WTC11 (cell line): Measurements from ENCODE around the gene POGLUT2. TPM values are rescaled to one million over a fixed set of nuclear protein-coding genes. Genes with fewer than 3 reads are reported as not detected.
A peak's percentile ranks its signal among the peaks of the same experiment; 100 is the strongest.

Source experiments
- ATAC-seq: fragments of 200-7000 bp; cut with Tn5 transposase; 2 replicates; pipeline ENCODE4 v1.10.0; 2021; ENCODE audit warnings: mild to moderate bottlenecking, moderate library complexity
- CTCF ChIA-PET: fragments of 300-600 bp; sonication (Branson Sonifier 250); formaldehyde crosslinking; loops from one replicate; lab custom pipeline; 2021; ENCODE audit warnings: antibody characterized with exemption; lab: Charles Lee
- POLR2A ChIA-PET: fragments of 350-600 bp; sonication (Branson Sonifier 250); formaldehyde crosslinking; loops from one replicate; lab custom pipeline; 2021; ENCODE audit warnings: antibody characterized with exemption; lab: Charles Lee
- DNase-seq: peaks from one replicate; pipeline ENCODE4 v3.0.0; 2021; ENCODE audit warnings: low spot score
- H3K27ac Mint-ChIP-seq: 2 replicates; pipeline ENCODE4 v1.8.0; 2021; ENCODE audit warnings: mixed read lengths
- H3K27me3 Mint-ChIP-seq: 2 replicates; pipeline ENCODE4 v1.8.0; 2021; ENCODE audit warnings: low read depth, mild to moderate bottlenecking, moderate library complexity, mixed read lengths
- H3K36me3 Mint-ChIP-seq: 2 replicates; pipeline ENCODE4 v1.8.0; 2021; ENCODE audit warnings: mixed read lengths
- H3K4me1 Mint-ChIP-seq: 2 replicates; pipeline ENCODE4 v1.8.0; 2022; ENCODE audit warnings: mixed read lengths
- H3K4me3 Mint-ChIP-seq: 2 replicates; pipeline ENCODE4 v1.8.0; 2021; ENCODE audit warnings: mild to moderate bottlenecking, moderate library complexity, mixed read lengths
- H3K9me3 Mint-ChIP-seq: 2 replicates; pipeline ENCODE4 v1.8.0; 2021; ENCODE audit warnings: mixed read lengths
- ATF1 ChIP-seq: sonication (generic); formaldehyde crosslinking; IDR thresholded peaks from 2 replicates; pipeline ENCODE4 v1.8.1; 2023; ENCODE audit warnings: mild to moderate bottlenecking, moderate library complexity, missing genetic modification reagents
- CREB1 ChIP-seq: sonication (generic); formaldehyde crosslinking; IDR thresholded peaks from 2 replicates; pipeline ENCODE4 v1.8.0; 2023; ENCODE audit warnings: mild to moderate bottlenecking, missing genetic modification reagents
- CREM ChIP-seq: sonication (generic); formaldehyde crosslinking; IDR thresholded peaks from 2 replicates; pipeline ENCODE4 v1.8.1; 2022; ENCODE audit warnings: mild to moderate bottlenecking, missing genetic modification reagents, moderate library complexity
- FOXJ3 ChIP-seq: sonication (generic); formaldehyde crosslinking; IDR thresholded peaks from 2 replicates; pipeline ENCODE4 v1.9.0; 2021; ENCODE audit warnings: missing genetic modification reagents, mild to moderate bottlenecking, borderline replicate concordance
- FOXP1 ChIP-seq: sonication (generic); formaldehyde crosslinking; IDR thresholded peaks from 2 replicates; pipeline ENCODE4 v1.8.0; 2022; ENCODE audit warnings: missing genetic modification reagents, mild to moderate bottlenecking, moderate library complexity, borderline replicate concordance
- GTF2I ChIP-seq: fragments of 250-450 bp; sonication (Bioruptor Pico); conservative IDR thresholded peaks from 2 replicates; pipeline ENCODE4 v1.4.0; 2021; ENCODE audit warnings: mild to moderate bottlenecking
- HMGA2 ChIP-seq: fragments of 250-450 bp; sonication (Bioruptor Pico); IDR thresholded peaks from 2 replicates; pipeline ENCODE4 v1.4.0; 2021; ENCODE audit warnings: mild to moderate bottlenecking, moderate library complexity
- KAT7 ChIP-seq: sonication (generic); formaldehyde crosslinking; IDR thresholded peaks from 2 replicates; pipeline ENCODE4 v1.8.1; 2023; ENCODE audit warnings: missing genetic modification reagents, mild to moderate bottlenecking, borderline replicate concordance
- NR1H2 ChIP-seq: sonication (generic); formaldehyde crosslinking; IDR thresholded peaks from 2 replicates; pipeline ENCODE4 v1.9.0; 2021; ENCODE audit warnings: mild to moderate bottlenecking, moderate library complexity, missing genetic modification reagents
- NR3C1 ChIP-seq: sonication (generic); formaldehyde crosslinking; conservative IDR thresholded peaks from 2 replicates; pipeline ENCODE4 v1.8.1; 2023; ENCODE audit warnings: low read depth, mild to moderate bottlenecking, missing genetic modification reagents
- PRRX2 ChIP-seq: fragments of 250-450 bp; sonication (Bioruptor Pico); IDR thresholded peaks from 2 replicates; pipeline ENCODE4 v1.8.0; 2021; ENCODE audit warnings: mild to moderate bottlenecking
- RORB ChIP-seq: fragments of 250-450 bp; sonication (Bioruptor Pico); IDR thresholded peaks from 2 replicates; pipeline ENCODE4 v1.9.0; 2021; ENCODE audit warnings: mild to moderate bottlenecking
- SMAD4 ChIP-seq: sonication (generic); formaldehyde crosslinking; IDR thresholded peaks from 2 replicates; pipeline ENCODE4 v1.8.0; 2022; ENCODE audit warnings: mild to moderate bottlenecking, missing genetic modification reagents
- TCF7 ChIP-seq: sonication (generic); formaldehyde crosslinking; IDR thresholded peaks from 2 replicates; pipeline ENCODE4 v1.8.0; 2022; ENCODE audit warnings: mild to moderate bottlenecking, low read depth, missing genetic modification reagents, moderate library complexity
- ZBTB21 ChIP-seq: sonication (generic); formaldehyde crosslinking; IDR thresholded peaks from 2 replicates; pipeline ENCODE4 v1.8.1; 2023; ENCODE audit warnings: mild to moderate bottlenecking, missing genetic modification reagents, borderline replicate concordance
- ZNF263 ChIP-seq: sonication (generic); formaldehyde crosslinking; IDR thresholded peaks from 2 replicates; pipeline ENCODE4 v1.8.1; 2022; ENCODE audit warnings: low read depth, mild to moderate bottlenecking, moderate library complexity, missing genetic modification reagents
- ZNF317 ChIP-seq: sonication (generic); formaldehyde crosslinking; IDR thresholded peaks from 2 replicates; pipeline ENCODE4 v1.8.1; 2023; ENCODE audit warnings: low read depth, mild to moderate bottlenecking, moderate library complexity, missing genetic modification reagents, borderline replicate concordance
- total RNA-seq: library from RNA; stranded (reverse); gene quantifications from 3 replicates; pipeline ENCODE4 v1.2.3, GENCODE V29; 2021
- TF ChIP-seq, protein P1 (sequence below): sonication (generic); formaldehyde crosslinking; IDR thresholded peaks from 2 replicates; pipeline ENCODE4 v1.8.1; 2023; ENCODE audit warnings: mild to moderate bottlenecking, missing genetic modification reagents
- TF ChIP-seq, protein P2 (sequence below): sonication (generic); formaldehyde crosslinking; IDR thresholded peaks from 2 replicates; pipeline ENCODE4 v1.8.0; 2022; ENCODE audit warnings: missing genetic modification reagents
- TF ChIP-seq, protein P3 (sequence below): sonication (generic); formaldehyde crosslinking; IDR thresholded peaks from 2 replicates; pipeline ENCODE4 v1.8.1; 2023; ENCODE audit warnings: mild to moderate bottlenecking, moderate library complexity, missing genetic modification reagents
- TF ChIP-seq, protein P4 (sequence below): sonication (generic); formaldehyde crosslinking; IDR thresholded peaks from 2 replicates; pipeline ENCODE4 v1.8.0; 2023; ENCODE audit warnings: missing genetic modification reagents, mild to moderate bottlenecking, borderline replicate concordance
- TF ChIP-seq, protein P5 (sequence below): sonication (generic); formaldehyde crosslinking; IDR thresholded peaks from 2 replicates; pipeline ENCODE4 v1.8.1; 2022; ENCODE audit warnings: low read depth, mild to moderate bottlenecking, moderate library complexity, missing genetic modification reagents, borderline replicate concordance
- TF ChIP-seq, protein P6 (sequence below): sonication (generic); formaldehyde crosslinking; IDR thresholded peaks from 2 replicates; pipeline ENCODE4 v1.8.0; 2022; ENCODE audit warnings: mild to moderate bottlenecking, missing genetic modification reagents

The POGLUT2 gene
- total RNA-seq, 1 experiment from 2014 or later: 17.2 TPM

DNA sequence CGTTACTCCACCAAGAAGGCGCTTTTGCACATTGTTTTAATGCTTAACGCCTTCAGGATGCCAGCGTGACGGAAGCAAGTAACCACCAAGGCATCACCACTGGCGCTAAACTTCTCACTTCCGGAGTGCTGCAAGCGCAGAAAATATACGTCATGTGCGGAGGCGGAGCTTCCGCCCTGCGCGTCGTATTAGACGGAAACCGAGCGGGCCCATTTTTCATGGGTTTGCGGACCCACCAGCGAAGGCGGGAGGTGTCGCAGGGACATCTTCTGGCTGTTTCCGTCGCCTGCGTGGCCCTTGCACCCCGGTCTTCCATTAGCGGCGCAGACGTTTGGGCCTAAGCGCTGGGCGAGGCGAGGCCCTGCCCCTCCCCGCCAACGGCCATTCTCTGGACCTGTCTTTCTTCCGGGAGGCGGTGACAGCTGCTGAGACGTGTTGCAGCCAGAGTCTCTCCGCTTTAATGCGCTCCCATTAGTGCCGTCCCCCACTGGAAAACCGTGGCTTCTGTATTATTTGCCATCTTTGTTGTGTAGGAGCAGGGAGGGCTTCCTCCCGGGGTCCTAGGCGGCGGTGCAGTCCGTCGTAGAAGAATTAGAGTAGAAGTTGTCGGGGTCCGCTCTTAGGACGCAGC, 47.0 kb upstream of the POGLUT2 start, which contains the start of gene ERCC5:
Gene ERCC5, plus strand, starts transcription at position 403 of the 631 bp plus-strand sequence. CDS start 235 bp downstream, outside the sequence.
- CTCF ChIA-PET: interaction anchor here (0.6 to 2.5 kb wide), 6 partner anchors 25 to 253 kb away, joined by 3 to 17 read pairs (median 10); partner anchors contain the start of gene TPP2
- peak within 1 kb of the TSS; percentile 95 for H3K4me3 Mint-ChIP-seq
- peak within 1 kb of the TSS; percentile 95 for H3K27ac Mint-ChIP-seq
- H3K4me1 Mint-ChIP-seq: peaks cover 12% of the 10 kb centered on the region
- H3K36me3 Mint-ChIP-seq: no peaks in the 10 kb centered on the region
- peak; percentile 82 for ATAC-seq
- H3K27me3 Mint-ChIP-seq: no peaks in the 10 kb centered on the region
- H3K9me3 Mint-ChIP-seq: no peaks in the 10 kb centered on the region
- POLR2A ChIA-PET: interaction anchor here (0.7 to 2.4 kb wide), 5 partner anchors 46 to 254 kb away, joined by 3 to 15 read pairs (median 3); partner anchors contain the start of gene TPP2
- peak; percentile 90 for DNase-seq
- TF ChIP-seq TCF7: no peak
- TF ChIP-seq, protein P1, sequence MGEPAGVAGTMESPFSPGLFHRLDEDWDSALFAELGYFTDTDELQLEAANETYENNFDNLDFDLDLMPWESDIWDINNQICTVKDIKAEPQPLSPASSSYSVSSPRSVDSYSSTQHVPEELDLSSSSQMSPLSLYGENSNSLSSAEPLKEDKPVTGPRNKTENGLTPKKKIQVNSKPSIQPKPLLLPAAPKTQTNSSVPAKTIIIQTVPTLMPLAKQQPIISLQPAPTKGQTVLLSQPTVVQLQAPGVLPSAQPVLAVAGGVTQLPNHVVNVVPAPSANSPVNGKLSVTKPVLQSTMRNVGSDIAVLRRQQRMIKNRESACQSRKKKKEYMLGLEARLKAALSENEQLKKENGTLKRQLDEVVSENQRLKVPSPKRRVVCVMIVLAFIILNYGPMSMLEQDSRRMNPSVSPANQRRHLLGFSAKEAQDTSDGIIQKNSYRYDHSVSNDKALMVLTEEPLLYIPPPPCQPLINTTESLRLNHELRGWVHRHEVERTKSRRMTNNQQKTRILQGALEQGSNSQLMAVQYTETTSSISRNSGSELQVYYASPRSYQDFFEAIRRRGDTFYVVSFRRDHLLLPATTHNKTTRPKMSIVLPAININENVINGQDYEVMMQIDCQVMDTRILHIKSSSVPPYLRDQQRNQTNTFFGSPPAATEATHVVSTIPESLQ (CRISPR knock-in tag): no peak
- TF ChIP-seq, protein P2, sequence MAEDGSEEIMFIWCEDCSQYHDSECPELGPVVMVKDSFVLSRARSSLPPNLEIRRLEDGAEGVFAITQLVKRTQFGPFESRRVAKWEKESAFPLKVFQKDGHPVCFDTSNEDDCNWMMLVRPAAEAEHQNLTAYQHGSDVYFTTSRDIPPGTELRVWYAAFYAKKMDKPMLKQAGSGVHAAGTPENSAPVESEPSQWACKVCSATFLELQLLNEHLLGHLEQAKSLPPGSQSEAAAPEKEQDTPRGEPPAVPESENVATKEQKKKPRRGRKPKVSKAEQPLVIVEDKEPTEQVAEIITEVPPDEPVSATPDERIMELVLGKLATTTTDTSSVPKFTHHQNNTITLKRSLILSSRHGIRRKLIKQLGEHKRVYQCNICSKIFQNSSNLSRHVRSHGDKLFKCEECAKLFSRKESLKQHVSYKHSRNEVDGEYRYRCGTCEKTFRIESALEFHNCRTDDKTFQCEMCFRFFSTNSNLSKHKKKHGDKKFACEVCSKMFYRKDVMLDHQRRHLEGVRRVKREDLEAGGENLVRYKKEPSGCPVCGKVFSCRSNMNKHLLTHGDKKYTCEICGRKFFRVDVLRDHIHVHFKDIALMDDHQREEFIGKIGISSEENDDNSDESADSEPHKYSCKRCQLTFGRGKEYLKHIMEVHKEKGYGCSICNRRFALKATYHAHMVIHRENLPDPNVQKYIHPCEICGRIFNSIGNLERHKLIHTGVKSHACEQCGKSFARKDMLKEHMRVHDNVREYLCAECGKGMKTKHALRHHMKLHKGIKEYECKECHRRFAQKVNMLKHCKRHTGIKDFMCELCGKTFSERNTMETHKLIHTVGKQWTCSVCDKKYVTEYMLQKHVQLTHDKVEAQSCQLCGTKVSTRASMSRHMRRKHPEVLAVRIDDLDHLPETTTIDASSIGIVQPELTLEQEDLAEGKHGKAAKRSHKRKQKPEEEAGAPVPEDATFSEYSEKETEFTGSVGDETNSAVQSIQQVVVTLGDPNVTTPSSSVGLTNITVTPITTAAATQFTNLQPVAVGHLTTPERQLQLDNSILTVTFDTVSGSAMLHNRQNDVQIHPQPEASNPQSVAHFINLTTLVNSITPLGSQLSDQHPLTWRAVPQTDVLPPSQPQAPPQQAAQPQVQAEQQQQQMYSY (CRISPR knock-in tag): no peak
- TF ChIP-seq HMGA2 (CRISPR knock-in tag): no peak
- TF ChIP-seq ATF1 (CRISPR knock-in tag): no peak; the same call in 1 of the 2 replicates
- TF ChIP-seq, protein P3, sequence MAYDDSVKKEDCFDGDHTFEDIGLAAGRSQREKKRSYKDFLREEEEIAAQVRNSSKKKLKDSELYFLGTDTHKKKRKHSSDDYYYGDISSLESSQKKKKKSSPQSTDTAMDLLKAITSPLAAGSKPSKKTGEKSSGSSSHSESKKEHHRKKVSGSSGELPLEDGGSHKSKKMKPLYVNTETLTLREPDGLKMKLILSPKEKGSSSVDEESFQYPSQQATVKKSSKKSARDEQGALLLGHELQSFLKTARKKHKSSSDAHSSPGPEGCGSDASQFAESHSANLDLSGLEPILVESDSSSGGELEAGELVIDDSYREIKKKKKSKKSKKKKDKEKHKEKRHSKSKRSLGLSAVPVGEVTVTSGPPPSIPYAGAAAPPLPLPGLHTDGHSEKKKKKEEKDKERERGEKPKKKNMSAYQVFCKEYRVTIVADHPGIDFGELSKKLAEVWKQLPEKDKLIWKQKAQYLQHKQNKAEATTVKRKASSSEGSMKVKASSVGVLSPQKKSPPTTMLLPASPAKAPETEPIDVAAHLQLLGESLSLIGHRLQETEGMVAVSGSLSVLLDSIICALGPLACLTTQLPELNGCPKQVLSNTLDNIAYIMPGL (CRISPR knock-in tag): peak; percentile 78; the same call in 1 of the 2 replicates
- TF ChIP-seq RORB (CRISPR knock-in tag): no peak
- peak; percentile 72; the same call in 1 of the 2 replicates for TF ChIP-seq ZBTB21
- no peak for TF ChIP-seq ZNF263 (CRISPR knock-in tag)
- TF ChIP-seq, protein P4, sequence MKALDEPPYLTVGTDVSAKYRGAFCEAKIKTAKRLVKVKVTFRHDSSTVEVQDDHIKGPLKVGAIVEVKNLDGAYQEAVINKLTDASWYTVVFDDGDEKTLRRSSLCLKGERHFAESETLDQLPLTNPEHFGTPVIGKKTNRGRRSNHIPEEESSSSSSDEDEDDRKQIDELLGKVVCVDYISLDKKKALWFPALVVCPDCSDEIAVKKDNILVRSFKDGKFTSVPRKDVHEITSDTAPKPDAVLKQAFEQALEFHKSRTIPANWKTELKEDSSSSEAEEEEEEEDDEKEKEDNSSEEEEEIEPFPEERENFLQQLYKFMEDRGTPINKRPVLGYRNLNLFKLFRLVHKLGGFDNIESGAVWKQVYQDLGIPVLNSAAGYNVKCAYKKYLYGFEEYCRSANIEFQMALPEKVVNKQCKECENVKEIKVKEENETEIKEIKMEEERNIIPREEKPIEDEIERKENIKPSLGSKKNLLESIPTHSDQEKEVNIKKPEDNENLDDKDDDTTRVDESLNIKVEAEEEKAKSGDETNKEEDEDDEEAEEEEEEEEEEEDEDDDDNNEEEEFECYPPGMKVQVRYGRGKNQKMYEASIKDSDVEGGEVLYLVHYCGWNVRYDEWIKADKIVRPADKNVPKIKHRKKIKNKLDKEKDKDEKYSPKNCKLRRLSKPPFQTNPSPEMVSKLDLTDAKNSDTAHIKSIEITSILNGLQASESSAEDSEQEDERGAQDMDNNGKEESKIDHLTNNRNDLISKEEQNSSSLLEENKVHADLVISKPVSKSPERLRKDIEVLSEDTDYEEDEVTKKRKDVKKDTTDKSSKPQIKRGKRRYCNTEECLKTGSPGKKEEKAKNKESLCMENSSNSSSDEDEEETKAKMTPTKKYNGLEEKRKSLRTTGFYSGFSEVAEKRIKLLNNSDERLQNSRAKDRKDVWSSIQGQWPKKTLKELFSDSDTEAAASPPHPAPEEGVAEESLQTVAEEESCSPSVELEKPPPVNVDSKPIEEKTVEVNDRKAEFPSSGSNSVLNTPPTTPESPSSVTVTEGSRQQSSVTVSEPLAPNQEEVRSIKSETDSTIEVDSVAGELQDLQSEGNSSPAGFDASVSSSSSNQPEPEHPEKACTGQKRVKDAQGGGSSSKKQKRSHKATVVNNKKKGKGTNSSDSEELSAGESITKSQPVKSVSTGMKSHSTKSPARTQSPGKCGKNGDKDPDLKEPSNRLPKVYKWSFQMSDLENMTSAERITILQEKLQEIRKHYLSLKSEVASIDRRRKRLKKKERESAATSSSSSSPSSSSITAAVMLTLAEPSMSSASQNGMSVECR (CRISPR knock-in tag): peak; percentile 97
- TF ChIP-seq KAT7 (CRISPR knock-in tag): peak; percentile 27; the same call in 1 of the 2 replicates
- TF ChIP-seq SMAD4 (CRISPR knock-in tag): no peak
- 0 out of 2 replicates have a peak, but pooled peaks have one; percentile 40 for TF ChIP-seq FOXP1 (CRISPR knock-in tag)
- no peak for TF ChIP-seq PRRX2 (CRISPR knock-in tag)
- no peak for TF ChIP-seq NR3C1 (CRISPR knock-in tag)
- TF ChIP-seq, protein P5, sequence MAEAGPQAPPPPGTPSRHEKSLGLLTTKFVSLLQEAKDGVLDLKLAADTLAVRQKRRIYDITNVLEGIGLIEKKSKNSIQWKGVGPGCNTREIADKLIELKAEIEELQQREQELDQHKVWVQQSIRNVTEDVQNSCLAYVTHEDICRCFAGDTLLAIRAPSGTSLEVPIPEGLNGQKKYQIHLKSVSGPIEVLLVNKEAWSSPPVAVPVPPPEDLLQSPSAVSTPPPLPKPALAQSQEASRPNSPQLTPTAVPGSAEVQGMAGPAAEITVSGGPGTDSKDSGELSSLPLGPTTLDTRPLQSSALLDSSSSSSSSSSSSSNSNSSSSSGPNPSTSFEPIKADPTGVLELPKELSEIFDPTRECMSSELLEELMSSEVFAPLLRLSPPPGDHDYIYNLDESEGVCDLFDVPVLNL (CRISPR knock-in tag): no peak
- TF ChIP-seq ZNF317 (CRISPR knock-in tag): no peak
- peak; percentile 73; the same call in 1 of the 2 replicates for TF ChIP-seq CREB1 (CRISPR knock-in tag)
- TF ChIP-seq GTF2I: no peak
- TF ChIP-seq, protein P6, sequence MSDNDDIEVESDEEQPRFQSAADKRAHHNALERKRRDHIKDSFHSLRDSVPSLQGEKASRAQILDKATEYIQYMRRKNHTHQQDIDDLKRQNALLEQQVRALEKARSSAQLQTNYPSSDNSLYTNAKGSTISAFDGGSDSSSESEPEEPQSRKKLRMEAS: peak; percentile 84
- TF ChIP-seq NR1H2 (CRISPR knock-in tag): no peak
- peak; percentile 97 for TF ChIP-seq CREM (CRISPR knock-in tag)
- no peak for TF ChIP-seq FOXJ3
